HG02981 (cell line): ENCODE measurements around the gene TEAD2.
"Not testable (repeated sequence)": the region's sequence is repeated elsewhere in the genome, so short reads cannot be mapped to it uniquely, and the experiment has no call there.

Experiments used
- ATAC-seq: cut with Tn5 transposase; IDR thresholded peaks from one replicate; pipeline ENCODE4 v1.9.1; 2021; ENCODE audit warnings: mild to moderate bottlenecking, moderate library complexity; ENCODE audit not compliant: unreplicated experiment

Gene TEAD2

DNA sequence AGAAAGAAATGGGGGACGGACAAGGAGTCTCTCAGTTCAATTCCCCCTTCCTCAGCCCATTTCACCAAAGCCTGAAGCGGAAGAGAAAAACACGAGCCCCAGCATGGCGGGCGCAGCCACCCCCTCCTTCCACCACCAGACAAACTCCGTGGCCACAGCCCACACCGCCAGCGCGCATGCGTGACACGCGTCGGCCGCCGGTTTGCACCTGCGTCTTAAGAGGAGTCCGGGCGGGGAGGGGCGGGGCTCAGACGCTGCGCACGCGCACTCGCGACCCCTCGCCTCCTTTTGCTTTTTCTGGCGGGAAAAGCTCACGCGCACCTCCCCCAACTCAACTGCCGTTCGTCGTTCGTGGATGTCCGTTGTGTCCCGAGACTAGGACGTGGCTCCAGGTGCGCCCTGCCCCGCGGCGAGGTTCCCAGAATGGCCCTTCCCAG is 25.7 kb upstream of the TEAD2 start, which contains the start of gene KASH5:
Gene KASH5, plus strand, starts transcription at position 314 of the 437 bp plus-strand sequence. CDS start 2,635 bp downstream, outside the sequence.
- peak; percentile 55 for ATAC-seq

DNA sequence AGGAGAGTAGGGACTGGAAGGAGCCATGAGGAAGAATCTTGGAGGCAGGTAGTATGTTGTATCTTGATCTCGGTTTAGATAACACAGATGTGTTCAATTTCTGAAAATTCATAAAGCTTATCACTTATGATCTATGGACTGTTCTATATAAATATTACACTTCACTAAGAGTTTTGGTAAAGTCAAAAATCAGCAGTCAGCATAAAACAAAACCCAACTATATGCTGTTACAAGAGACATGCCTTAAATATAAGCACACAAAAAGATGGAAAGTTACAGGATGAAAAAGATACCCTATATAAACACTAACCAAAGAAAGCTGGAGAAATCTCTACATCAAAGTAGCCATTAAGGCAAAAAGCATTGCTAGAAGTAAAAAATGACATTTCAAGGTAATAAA is 21.4 kb upstream of the TEAD2 start:
- no peak for ATAC-seq

DNA sequence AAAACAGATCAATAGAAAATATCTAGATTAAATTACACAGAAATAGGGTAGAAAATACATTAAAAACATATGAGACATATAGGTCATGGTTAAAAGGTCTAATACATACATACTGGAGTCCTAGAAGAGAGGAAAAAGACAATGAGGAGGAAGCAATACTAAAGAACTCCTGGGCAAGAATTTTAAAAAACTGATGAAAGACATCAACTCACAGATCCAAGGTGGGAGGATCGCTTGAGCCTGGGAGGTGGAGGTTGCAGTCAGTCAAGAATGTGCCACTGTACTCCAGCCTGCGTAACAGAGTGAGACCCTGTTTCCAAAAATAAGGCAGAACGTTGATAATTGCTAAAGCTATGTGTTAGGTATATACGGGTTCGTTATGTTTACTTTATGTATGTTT is 20.4 kb upstream of the TEAD2 start:
- ATAC-seq: no peak

DNA sequence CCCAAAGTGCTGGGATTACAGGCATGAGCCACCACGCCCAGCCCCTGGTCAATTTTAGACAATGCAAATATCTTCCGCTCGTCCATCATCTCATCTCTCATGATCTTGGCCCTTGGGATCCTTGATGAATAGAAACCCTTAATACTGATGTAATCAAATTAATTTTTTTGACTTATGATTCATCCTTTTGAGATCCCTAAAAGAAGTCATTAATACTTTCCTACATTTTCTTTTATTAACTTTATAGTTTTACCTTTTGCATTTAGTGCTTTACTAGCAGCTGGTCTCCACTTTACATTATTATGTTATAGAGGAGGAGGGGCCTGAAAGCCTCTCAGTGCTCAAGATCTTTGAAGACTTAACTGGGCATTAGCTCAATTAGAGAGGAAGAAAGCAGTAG is 18.2 kb upstream of the TEAD2 start:
- ATAC-seq: no peak

DNA sequence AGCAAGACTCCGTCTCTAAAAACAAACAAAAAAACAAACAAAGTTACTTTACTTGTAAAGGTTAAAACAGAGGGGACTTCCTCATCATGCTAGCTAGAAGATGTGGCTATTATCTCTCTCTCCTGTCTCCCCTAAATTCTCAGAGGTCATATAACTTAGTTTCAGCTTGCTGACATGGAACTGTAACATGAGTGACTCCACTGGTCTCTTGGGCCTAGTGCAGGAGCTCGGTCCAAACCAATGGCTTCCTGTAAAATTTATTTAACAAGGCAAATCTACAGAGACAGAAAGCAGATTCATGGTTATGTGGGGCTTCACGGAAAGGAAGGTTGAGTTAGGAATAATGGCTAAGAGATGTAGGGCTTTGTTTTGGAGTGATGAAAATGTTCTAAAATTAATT is 16.3 kb upstream of the TEAD2 start:
- ATAC-seq: no peak

DNA sequence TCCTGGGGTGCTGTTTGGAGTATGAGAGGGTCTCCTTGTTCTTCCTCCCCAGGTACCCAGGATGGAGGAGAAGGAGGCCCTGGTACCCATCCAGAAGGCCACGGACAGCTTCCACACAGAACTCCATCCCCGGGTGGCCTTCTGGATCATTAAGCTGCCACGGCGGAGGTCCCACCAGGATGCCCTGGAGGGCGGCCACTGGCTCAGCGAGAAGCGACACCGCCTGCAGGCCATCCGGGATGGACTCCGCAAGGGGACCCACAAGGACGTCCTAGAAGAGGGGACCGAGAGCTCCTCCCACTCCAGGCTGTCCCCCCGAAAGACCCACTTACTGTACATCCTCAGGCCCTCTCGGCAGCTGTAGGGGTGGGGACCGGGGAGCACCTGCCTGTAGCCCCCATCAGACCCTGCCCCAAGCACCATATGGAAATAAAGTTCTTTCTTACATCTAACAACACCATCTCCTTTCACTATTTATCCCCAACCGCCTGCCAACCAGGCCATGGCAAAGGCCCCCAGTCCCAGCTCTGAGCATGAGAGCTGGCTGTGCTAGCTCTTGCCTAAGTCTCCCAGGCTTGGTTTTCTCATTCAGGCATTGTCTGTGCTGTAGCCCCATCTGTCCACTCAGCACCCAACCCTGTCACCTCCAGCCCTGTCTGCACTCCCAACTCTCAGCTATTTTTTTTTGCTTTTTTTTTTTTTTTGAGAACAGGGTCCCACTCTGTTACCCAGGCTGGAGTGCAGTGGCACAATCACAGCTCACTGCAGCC is 12.6 kb upstream of the TEAD2 start:
- no peak for ATAC-seq

DNA sequence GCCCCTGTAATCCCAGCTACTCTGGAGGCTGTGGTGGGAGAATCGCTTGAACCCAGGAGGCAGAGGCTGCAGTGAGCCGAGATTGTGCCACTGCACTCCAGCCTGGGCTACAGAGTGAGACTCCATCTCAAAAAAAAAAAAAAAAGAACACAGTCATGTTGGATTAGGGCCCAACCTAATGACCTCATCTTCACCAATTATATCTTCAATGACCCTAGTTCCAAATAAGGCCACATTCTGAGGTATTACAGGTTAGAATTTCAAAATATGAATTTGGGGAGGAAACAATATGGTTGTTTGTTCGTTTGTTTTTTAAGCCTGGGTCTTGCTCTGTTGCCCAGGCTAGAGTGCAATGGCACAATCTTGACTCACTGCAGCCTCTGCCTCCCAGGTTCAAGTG is 11.0 kb upstream of the TEAD2 start:
- not testable (repeated sequence) for ATAC-seq

DNA sequence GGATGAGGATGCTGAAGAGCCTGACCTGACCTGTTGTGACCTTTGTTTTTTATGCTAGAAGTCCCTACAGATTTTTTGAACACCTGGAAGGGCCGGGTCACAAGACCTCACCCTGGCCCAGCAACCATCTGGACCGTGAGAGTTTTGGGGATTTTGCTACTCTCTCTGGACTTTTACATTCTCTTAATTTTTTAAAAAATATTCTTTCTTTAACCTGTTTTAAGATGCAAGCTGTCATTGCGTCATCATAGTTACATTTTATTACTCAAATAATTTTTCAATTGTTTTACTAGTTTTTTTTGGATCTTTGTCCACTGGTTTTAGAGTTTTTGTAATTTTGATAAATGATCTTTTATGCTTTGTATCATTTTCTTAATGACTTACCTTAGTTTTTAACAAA is 9.0 kb upstream of the TEAD2 start:
- ATAC-seq: no peak

DNA sequence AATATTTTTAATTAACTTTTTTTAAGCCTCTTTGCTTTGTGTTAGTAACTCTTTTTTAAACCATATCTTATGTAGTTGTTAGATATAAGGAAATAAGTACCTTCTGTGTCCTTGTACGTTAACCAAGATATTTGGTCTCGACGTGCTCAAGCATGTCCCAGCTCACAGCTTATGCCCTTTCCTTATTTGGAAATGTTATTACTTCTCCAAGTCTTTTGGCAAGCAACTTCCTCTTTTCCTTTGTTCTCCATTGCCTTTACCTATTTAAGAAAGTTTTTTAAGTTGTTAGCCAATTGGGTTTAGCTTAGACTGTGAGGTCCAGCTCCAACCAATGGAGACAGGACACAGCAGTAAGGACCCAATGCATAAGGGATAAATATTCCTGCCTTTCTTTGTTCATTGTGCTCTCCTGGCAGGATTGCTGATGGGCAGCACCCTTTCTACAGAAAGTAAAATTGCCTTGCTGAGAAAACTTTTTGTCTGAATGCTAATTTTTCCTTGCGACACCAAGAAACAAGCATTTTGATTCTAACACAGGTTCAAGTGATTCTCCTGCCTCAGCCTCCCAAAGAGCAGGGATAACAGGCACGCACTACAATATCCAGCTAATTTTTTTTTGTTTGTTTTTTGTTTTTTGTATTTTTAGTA is 6.6 kb upstream of the TEAD2 start:
- ATAC-seq: no peak

DNA sequence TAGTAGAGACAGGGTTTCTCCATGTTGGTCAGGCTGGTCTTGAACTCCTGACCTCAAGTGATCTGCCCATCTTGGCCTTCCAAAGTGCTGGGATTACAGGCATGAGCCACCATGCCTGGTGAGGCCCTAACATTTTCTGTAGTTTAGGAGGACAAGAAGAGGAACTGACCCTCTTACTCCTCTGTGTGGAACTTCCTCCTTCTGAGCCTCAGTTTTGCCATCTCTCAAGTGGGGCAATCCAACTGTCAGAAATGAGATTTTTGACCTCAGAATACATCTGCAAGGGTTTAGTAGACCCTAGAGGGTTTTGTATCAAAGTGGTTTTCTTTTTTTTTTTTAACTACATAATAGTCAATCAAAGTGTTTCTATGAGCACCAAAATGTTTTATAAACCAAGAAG is 3.9 kb upstream of the TEAD2 start:
- no peak for ATAC-seq

DNA sequence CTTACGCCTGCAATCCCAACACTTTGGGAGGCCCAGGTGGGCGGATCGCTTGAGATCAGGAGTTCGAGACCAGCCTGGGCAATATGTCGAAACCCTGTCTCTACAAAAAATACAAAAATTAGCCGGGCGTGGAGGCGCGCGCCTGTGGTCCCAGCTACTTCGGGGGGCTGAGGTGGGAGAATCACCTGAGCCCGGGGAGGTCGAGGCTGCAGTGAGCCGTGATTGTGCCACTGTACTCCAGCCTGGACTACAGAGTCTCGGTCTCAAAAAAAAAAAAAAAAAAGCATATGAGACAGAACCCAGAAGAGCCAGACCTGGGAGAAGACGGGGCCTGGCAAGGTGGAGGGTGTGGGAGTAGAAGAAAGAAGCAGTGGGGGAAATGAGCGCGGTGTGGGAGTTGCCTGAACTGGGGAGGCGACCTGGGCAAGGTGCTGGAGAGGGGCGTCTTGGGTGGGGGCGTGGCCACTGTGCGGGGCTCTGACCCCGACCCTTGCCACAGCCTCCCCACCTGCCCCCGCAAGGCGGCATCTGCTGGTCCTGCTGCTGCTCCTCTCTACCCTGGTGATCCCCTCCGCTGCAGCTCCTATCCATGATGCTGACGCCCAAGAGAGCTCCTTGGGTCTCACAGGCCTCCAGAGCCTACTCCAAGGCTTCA is 2.0 kb upstream of the TEAD2 start:
- ATAC-seq: no peak

DNA sequence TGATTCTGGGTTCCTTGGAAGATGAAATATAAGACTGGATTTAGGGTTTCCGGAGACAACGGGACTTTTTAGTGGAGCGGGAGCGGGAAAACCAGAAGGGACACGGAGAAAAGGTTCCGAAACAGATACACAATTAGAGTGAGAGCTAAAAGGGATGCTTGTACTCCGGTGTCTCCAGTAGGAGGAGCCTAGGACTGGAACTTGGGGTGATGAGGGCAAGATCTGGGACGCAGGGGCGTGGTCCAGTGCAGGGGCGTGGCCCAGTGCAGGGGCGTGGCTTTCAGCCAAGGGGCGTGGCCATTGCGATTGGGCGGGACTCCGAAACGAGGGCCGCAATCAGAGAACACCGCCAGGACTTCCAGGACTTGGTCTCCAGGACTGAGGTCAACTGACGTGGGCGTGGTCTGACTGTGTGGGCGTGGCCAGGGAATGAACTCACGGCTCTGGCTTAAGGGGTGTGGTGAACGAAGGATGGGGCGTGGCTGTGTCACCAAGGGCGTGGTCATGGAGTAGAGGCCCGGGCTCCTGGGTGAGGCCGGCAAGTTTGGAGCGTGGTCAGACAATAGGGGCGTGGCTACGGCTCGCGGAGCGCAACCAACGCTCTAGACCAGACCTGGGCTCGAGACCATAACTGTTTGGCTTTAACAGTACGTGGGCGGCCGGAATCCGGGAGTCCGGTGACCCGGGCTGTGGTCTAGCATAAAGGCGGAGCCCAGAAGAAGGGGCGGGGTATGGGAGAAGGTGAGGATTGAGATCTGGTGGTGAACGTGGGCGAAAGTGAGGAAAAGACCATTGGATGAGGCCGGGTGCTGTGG is 1.3 kb upstream of the TEAD2 start, which contains the start of gene DKKL1:
Gene DKKL1, plus strand, starts transcription at position 610 of the 815 bp plus-strand sequence. Its CDS starts 122 bp downstream, at position 732.
- ATAC-seq: peak; percentile 83

DNA sequence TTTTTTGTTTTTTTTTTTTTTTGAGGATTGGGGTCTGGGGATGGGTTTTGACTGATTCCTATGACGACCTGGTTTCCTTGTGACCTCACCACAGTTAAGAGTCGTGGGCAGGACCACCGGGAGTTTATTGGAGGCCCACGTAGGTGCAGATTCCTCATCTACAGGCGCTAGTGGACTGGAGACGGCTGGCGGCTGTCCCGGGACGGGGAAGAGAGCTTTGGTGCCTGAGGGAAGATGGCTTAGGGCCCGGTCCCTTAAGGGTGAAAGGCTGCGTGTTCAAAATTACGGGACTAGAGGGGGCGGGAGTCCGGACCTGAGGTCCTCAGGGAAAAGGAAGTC is 682 bp upstream of the TEAD2 start:
- no peak for ATAC-seq

DNA sequence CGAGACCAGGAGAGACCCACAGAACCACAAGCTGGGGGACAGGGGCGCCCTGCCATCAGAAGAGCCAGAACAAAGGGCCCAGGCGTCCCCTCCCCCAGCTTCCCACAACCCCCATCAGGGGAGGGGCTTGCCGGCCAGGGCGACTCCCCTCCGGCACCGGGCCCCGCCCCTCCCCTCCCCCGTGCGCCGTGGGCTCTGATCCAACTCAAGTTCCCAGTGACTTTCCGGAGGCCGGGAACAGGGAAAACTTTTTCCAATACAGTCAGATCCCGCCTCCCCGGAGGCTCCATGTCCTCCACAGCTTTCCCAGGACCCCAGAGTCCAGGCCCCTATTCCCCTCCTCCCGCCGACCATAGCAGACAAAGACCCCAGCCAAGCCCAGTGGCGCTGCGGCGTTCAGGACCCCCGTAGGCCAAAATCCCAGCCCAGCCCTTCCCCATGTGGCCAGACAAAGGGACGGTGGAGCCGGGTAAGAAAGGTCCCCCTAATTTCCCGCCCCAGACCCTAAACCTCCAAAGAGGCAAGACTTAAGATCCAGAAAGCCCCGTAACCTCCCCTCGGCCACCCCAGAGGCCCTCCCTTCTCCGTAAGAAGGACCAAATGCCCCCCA is 673 bp downstream of the TEAD2 start:
- no peak for ATAC-seq

DNA sequence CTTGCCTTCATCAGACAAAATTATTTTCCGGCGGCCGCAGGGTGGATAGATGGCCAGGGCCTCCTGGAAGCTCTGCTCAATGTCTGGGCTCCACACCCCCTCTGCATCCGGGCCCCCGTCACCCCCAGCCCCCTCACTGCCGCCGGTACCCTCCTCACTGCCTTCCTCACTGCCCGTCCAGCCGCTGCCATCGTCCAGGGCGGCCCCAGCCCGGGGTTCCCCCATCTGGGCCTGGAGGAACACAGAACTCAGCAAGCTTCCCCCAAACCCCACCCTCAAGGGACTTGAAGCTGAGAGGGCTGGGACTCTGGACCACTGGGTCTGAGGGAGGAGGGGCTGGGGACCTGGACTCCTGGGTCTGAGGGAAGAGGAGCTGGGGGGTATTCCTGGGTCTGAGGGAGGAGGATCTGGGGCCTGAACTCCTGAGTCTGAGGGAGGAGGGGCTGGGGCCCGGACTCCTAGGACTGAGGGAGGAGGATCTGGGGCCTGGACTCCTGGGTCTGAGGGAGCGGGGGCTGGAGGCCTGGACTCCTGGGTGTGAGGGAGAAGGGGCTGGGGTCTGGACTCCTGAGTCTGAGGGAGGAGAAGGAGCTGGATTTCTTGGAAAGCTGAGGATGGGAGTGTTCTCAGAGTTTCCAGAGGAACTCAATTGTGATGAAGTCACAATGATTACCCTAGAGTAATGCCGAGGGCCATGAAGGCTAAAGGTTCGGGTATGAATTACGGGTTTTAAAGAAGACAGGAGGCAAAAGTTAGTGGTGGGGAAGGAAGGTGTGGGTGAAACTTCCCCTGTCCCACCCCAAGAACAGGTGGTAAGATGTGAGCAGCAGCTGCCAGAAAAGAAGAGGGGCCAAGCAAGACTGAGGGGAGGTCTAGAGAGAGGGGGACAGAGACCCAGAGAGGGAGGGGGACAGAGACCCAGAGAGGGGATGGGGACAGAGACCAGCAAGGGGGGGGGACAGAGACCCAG is 2.1 kb downstream of the TEAD2 start:
- ATAC-seq: no peak

DNA sequence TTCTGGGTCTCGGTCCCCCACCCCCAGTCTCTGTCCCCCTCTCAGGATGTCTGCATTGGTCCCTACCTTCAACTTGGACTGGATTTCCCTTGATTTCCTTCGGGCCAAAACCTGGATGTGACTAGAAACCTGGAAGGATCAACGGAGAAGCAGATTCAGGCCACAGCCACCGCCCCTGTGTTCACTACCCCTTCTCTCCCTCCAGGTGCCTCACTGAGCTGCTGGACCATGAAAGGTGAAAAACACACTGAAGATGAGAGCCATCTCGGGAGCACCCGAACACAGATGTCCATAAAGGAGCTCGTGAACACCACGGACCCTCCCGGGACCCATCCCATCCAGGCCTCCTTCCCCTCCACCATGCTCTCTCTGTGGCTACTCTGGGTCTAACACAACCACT is 5.0 kb downstream of the TEAD2 start:
- no peak for ATAC-seq

DNA sequence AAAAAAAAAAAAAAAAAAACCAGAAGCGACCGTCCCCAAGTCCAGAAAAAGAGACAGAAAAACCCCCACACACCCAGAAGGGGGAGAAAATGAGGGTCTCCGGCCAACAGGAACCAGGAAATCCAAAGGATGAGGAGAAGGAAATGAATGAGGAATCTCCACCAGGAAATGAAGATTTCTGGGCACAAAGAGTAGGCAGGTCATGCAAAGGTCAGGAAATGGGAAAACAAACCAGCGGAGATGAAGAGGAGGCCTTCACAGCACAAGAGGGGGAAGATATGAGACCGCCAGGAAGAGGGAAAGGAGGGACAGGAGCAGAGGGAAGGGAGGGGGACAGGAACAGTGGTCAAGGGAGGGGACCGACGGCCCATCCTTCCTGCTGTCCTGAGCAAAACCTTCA is 5.8 kb downstream of the TEAD2 start:
- ATAC-seq: no peak

DNA sequence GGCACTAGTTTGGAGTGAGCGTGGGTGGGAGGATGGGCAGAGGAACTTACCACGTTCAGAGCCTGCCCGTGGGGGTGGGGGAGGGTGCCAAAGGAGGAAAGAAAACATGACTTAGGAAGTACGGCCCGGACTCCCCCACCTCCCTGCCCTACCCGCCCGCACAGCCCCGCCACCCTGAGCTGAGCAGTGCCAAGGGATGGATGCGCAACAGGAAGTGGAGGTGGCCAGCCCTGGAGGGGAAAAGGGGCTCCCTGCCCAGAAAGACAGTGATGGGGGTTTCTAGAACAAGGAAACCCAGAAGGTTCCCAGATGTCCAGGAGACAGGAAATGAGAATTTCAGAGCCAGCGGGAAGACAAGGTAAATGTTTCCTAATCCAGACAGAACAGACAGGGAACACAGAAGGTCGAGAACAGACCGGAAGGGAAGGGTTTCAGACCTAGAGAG is 6.3 kb downstream of the TEAD2 start:
- ATAC-seq: no peak

DNA sequence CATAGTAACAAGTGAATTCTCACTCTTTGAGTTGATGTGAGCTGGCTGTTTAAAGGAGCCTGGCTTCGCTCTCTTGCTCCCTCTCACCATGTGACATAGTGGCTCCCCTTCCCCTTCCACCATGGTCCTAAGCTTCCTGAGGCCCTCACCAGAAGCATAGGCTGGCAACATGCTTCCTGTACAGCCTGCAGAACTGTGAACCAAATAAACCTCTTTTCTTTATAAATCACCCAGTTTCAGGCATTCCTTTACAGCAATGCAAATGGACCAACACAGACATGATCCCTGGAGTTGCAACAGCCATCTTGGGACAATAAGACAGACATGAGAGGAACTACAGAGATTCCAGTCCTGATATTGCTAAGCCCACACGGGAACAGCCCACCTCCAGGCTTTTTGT is 12.6 kb downstream of the TEAD2 start:
- no peak for ATAC-seq
